A673 (cell line): ENCODE data around the gene OST4. TPM values are rescaled to one million over a fixed set of nuclear protein-coding genes. Genes with fewer than 3 reads are reported as not detected.

ENCODE experiments used
- BruUV-seq: library from RNA; stranded (reverse); fragments of 400-500 nt; replicated peaks from 2 replicates; lab custom pipeline; 2021; lab: Mats Ljungman, UMichigan
- CTCF ChIA-PET: fragments of 300-600 bp; sonication (Branson Sonifier 250); formaldehyde crosslinking; loops from one replicate; lab custom pipeline; 2022; ENCODE audit warnings: antibody characterized with exemption; lab: Charles Lee
- POLR2A ChIA-PET: fragments of 300-600 bp; sonication (Branson Sonifier 250); formaldehyde crosslinking; loops from one replicate; lab custom pipeline; 2022; ENCODE audit warnings: antibody characterized with exemption; ENCODE audit not compliant: low non-redundant PET; lab: Charles Lee
- DNase-seq: peaks from one replicate; pipeline ENCODE4 v3.0.0-alpha.2; 2015; ENCODE audit warnings: low spot score
- H3K27ac ChIP-seq: fragments of 200-600 bp; sonication (generic); 2 replicates; pipeline ENCODE4 v1.5.1; 2016; ENCODE audit warnings: mixed run types, low read depth, mild to moderate bottlenecking, mixed read lengths, antibody characterized with exemption, low read length; ENCODE audit not compliant: poor library complexity, severe bottlenecking
- H3K27me3 ChIP-seq: fragments of 200-600 bp; sonication (generic); replicated peaks from 2 replicates; pipeline ENCODE4 v1.6.1; 2017; ENCODE audit warnings: mixed run types, low read depth, mild to moderate bottlenecking, mixed read lengths, antibody characterized with exemption, low read length; ENCODE audit not compliant: insufficient read depth, poor library complexity
- H3K36me3 ChIP-seq: fragments of 200-600 bp; sonication (generic); 2 replicates; pipeline ENCODE4 v1.6.1; 2016; ENCODE audit warnings: mixed run types, mild to moderate bottlenecking, mixed read lengths, antibody characterized with exemption, low read length; ENCODE audit not compliant: insufficient read depth, poor library complexity, severe bottlenecking
- H3K4me1 ChIP-seq: fragments of 200-600 bp; sonication (generic); 2 replicates; pipeline ENCODE4 v1.6.1; 2017; ENCODE audit warnings: mixed run types, mild to moderate bottlenecking, mixed read lengths, antibody characterized with exemption, low read length; ENCODE audit not compliant: insufficient read depth, poor library complexity, severe bottlenecking
- H3K4me3 ChIP-seq: fragments of 200-600 bp; sonication (generic); 2 replicates; pipeline ENCODE4 v1.5.1; 2016; ENCODE audit warnings: low read depth, mixed run types, mild to moderate bottlenecking, mixed read lengths, low read length; ENCODE audit not compliant: poor library complexity, severe bottlenecking
- H3K9me3 ChIP-seq: fragments of 200-600 bp; sonication (generic); 2 replicates; pipeline ENCODE4 v1.6.1; 2016; ENCODE audit warnings: mixed run types, low read depth, mild to moderate bottlenecking, mixed read lengths, antibody characterized with exemption, low read length; ENCODE audit not compliant: poor library complexity, severe bottlenecking
- CTCF ChIP-seq: fragments of 300-800, 200-600 bp; sonication (generic); conservative IDR thresholded peaks from 2 replicates; pipeline ENCODE4 v1.5.1; 2017; ENCODE audit warnings: low read depth, mild to moderate bottlenecking, antibody characterized with exemption, low read length, moderate library complexity, mixed read lengths
- EZH2 ChIP-seq: fragments of 200-600 bp; sonication (generic); IDR thresholded peaks from 2 replicates; pipeline ENCODE4 v1.6.1; 2017; ENCODE audit warnings: borderline replicate concordance, low read depth, mild to moderate bottlenecking, mixed read lengths, antibody characterized with exemption, low read length; ENCODE audit not compliant: poor library complexity, severe bottlenecking
- intact Hi-C: fragments of 100-400 bp; cut with micrococcal nuclease; formaldehyde crosslinking; loops from one replicate; pipeline ENCODE4 v1.10.0; 2022; ENCODE audit not compliant: unreplicated experiment
- total RNA-seq: library from RNA; stranded (reverse); gene quantifications from 2 replicates; pipeline ENCODE4 v1.2.3, GENCODE V29; 2021

The OST4 gene
- total RNA-seq, 1 experiment from 2014 or later, result 235 TPM

GRCh38 chr2:27070653-27071276, 689 bp downstream of the OST4 start:
- intact Hi-C loops, result no loop called here

GRCh38 chr2:27069961-27070618, 1.4 kb downstream of the OST4 start:
- ChIA-PET CTCF (no interaction called here), POLR2A (no interaction called here)
- peak overlapping the region; percentile 99 for H3K4me3 ChIP-seq
- H3K27me3 ChIP-seq, result no peaks in the 10 kb centered on the region
- no TSS peak for BruUV-seq
- TF ChIP-seq EZH2 (no peak), CTCF (no peak)
- peaks cover 36% of the 10 kb centered on the region for H3K4me1 ChIP-seq
- no peak for DNase-seq
- H3K27ac ChIP-seq, result peak overlapping the region; percentile 14
- H3K36me3 ChIP-seq, result peaks cover 21% of the 10 kb centered on the region
- intact Hi-C loops, result no loop called here
- H3K9me3 ChIP-seq, result no peaks in the 10 kb centered on the region

More at GRCh38 chr2:27070653-27071276, 689 bp downstream of the OST4 start:
- peaks cover 41% of the 10 kb centered on the region for H3K4me1 ChIP-seq
- TSS peak; percentile 59 for BruUV-seq
- no peak for TF ChIP-seq EZH2
- TF ChIP-seq CTCF, result no peak
- no peak for DNase-seq
- H3K27me3 ChIP-seq, result no peaks in the 10 kb centered on the region
- peak overlapping the region; percentile 87 for H3K27ac ChIP-seq
- H3K4me3 ChIP-seq, result peak overlapping the region; percentile 99
- no peaks in the 10 kb centered on the region for H3K9me3 ChIP-seq
- ChIA-PET CTCF (interaction anchor here (2.0 kb wide), 1 partner anchor 11 kb away, joined by 10 read pairs; no protein-coding TSS in a partner anchor), POLR2A (no interaction called here)
- H3K36me3 ChIP-seq, result peaks cover 21% of the 10 kb centered on the region

- H3K4me1 ChIP-seq, result peaks cover 30% of the 10 kb centered on the region
- H3K36me3 ChIP-seq, result peaks cover 21% of the 10 kb centered on the region
- H3K4me3 ChIP-seq, result no peak overlapping the region
- ChIA-PET POLR2A (no interaction called here), CTCF (interaction anchor here (0.5 kb wide), 1 partner anchor 53 kb away, joined by 5 read pairs; no protein-coding TSS in a partner anchor)
- no peak for TF ChIP-seq CTCF
- no peak for TF ChIP-seq EZH2
- intact Hi-C loops, result no loop called here
- no peak for DNase-seq
- no TSS peak for BruUV-seq
- no peaks in the 10 kb centered on the region for H3K27me3 ChIP-seq
- H3K9me3 ChIP-seq, result no peaks in the 10 kb centered on the region
- peak overlapping the region; percentile 14 for H3K27ac ChIP-seq
These were observed 2.0 kb downstream of the OST4 start for GRCh38 chr2:27069436-27069835.
